ENCODE results near the gene TTC33. TPM values are rescaled to one million over a fixed set of nuclear protein-coding genes. Genes with fewer than 3 reads are reported as not detected.

TTC33 gene
- total and polyA plus RNA-seq, 2 of the 4 experiments (the other 2 are of a cell fraction), result 3.1 to 8.1 TPM

DNA sequence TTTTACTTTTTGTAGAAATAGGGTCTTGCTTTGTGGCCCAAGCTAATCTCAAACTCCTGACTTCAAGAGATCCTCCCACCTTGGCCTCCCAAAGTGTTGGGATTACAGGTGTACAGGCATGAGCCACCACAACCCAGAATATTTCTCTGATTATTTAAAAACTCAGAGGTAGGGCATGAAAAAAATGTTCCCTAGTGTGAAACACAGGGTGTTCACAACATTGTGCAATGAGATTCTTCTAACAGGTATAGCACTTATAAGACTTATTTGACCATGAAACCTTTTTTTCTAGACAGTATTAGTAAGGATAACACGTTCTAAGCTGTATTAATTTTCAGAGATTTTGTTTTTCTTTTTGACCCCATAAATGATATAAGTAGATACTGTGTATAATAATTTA lies 89.1 kb downstream of the TTC33 start:
- TF ChIP-seq FOS (IDR thresholded peaks at IDR 0.05; ENCODE audit: low read depth, low read length) (no peak), NFE2L2 (IDR thresholded peaks at IDR 0.05; ENCODE audit: low read depth, low read length) (no peak), RAD21 (IDR thresholded peaks at IDR 0.05; ENCODE audit: low read length) (no peak), CHD1 (IDR thresholded peaks at IDR 0.05; ENCODE audit: low read depth, low read length) (no peak), MAZ (IDR thresholded peaks at IDR 0.05; ENCODE audit: borderline replicate concordance, low read depth, low read length) (no peak), MXI1 (IDR thresholded peaks at IDR 0.05; ENCODE audit: borderline replicate concordance, low read depth, low read length) (no peak), RFX5 (IDR thresholded peaks at IDR 0.05; ENCODE audit: low read depth, low read length) (no peak), CEBPB (IDR thresholded peaks at IDR 0.05; ENCODE audit: low read depth, low read length) (no peak)
- TF ChIP-seq, protein P1, sequence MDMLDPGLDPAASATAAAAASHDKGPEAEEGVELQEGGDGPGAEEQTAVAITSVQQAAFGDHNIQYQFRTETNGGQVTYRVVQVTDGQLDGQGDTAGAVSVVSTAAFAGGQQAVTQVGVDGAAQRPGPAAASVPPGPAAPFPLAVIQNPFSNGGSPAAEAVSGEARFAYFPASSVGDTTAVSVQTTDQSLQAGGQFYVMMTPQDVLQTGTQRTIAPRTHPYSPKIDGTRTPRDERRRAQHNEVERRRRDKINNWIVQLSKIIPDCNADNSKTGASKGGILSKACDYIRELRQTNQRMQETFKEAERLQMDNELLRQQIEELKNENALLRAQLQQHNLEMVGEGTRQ (IDR thresholded peaks at IDR 0.05; ENCODE audit: low read depth, low read length), result no peak
- H3K27me3 ChIP-seq (ENCODE audit: control insufficient read depth, insufficient read depth, low read length), result no peaks in the 10 kb centered on the region
- H3K36me3 ChIP-seq (ENCODE audit: control insufficient read depth, insufficient read depth, low read length), result no peaks in the 10 kb centered on the region
- H3K14ac ChIP-seq (replicated peaks; ENCODE audit: low read depth, low read length), result no peak overlapping the region
- ChIA-PET CTCF (no interaction called here), POLR2A (ENCODE audit: unreplicated experiment) (no interaction called here)
- H2BK20ac ChIP-seq (ENCODE audit: low read depth, low read length), result no peak overlapping the region
- DNase-seq (no peak), ATAC-seq (ENCODE audit: low read depth) (no peak)
- H2BK15ac ChIP-seq (ENCODE audit: low read depth, low read length), result no peak overlapping the region
- H3K79me1 ChIP-seq (ENCODE audit: low read depth in 1 of 2, low read length in 2 of 2), result no peaks in the 10 kb centered on the region
- H4K20me1 ChIP-seq (ENCODE audit: insufficient read depth, low read length), result no peaks in the 10 kb centered on the region
- BruUV-seq (replicated peaks), result no TSS peak
- H3K4me3 ChIP-seq (ENCODE audit: insufficient read depth, low read depth, low read length), result no peak overlapping the region
- in situ Hi-C loops (cut with MboI; ENCODE audit: low sequenced_read_pairs) (no loop called here), dilution Hi-C loops (cut with HindIII; ENCODE audit: low sequenced_read_pairs, unreplicated experiment) (no loop called here), intact Hi-C loops (cut with micrococcal nuclease) (no loop called here)
- H3K9ac ChIP-seq (ENCODE audit: low read depth, low read length), result no peak overlapping the region
- H4K91ac ChIP-seq (ENCODE audit: insufficient read depth, low read depth, low read length), result no peak overlapping the region
- WGBS, 2 experiments (ENCODE audit: extremely low coverage in 2 of 2, insufficient read length in 1 of 2), result no CpG with 5 or more reads among the region's 1 CpG
- no peaks in the 10 kb centered on the region for H3K4me1 ChIP-seq (ENCODE audit: control insufficient read depth, insufficient read depth, low read length)
- H2BK5ac ChIP-seq (ENCODE audit: low read depth, low read length, poor library complexity, severe bottlenecking), result no peak overlapping the region
- no peak overlapping the region for H3K27ac ChIP-seq (ENCODE audit: insufficient read depth, low read length)
- no peak overlapping the region for H3K4ac ChIP-seq (ENCODE audit: low read depth, low read length)
- no peak overlapping the region for H2AFZ ChIP-seq (replicated peaks; ENCODE audit: low read length, poor library complexity)
- H3K9me1 ChIP-seq (ENCODE audit: insufficient read depth, low read length), result no peaks in the 10 kb centered on the region
- no peak overlapping the region for H2BK120ac ChIP-seq (ENCODE audit: low read depth, low read length)
- no peak overlapping the region for H3K56ac ChIP-seq (ENCODE audit: extremely low read depth, insufficient read depth, low read length)
- H3K9me3 ChIP-seq (ENCODE audit: control insufficient read depth, insufficient read depth, low read length), result no peaks in the 10 kb centered on the region
- no peak overlapping the region for H4K8ac ChIP-seq (ENCODE audit: low read depth in 2 of 2, low read length in 2 of 2)
- no peak overlapping the region for H4K5ac ChIP-seq (ENCODE audit: low read depth, low read length)
- H2AK5ac ChIP-seq (ENCODE audit: low read depth, low read length), result no peak overlapping the region
- H3K18ac ChIP-seq (ENCODE audit: low read depth, low read length), result no peak overlapping the region
- no peak overlapping the region for H2AK9ac ChIP-seq (replicated peaks; ENCODE audit: low read depth, low read length, poor library complexity)
- no peak overlapping the region for H3K4me2 ChIP-seq (ENCODE audit: low read depth, low read length)
- H3K23ac ChIP-seq (ENCODE audit: low read depth, low read length), result no peak overlapping the region

All from IMR-90 (cell line).